ENCODE data around the gene CLMP.
"Not testable (repeated sequence)": the region's sequence is repeated elsewhere in the genome, so short reads cannot be mapped to it uniquely, and the experiment has no call there.

Gene CLMP

DNA sequence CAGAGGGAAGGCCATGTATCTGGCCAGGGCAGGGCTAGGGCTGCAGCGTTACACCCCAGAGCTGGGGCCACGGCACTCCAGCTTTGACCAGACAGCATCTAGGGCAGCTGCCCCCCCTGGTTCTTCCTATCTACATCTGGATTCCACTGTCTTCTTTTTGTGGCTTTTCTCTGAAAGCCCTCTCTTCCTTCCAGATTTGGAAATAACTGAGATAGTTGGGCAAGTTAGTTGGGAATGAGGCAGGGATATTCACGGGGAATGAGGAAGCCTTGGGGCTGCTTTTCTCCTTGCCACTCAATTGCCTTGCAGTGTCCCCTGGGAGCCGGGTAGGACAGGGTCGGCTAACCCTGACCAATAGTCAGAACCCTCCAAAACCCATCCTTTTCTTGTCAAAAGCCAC lies 26.8 kb downstream of the CLMP start:
- DNase-seq (ENCODE audit: low spot score): no peak

GRCh38 chr11:123166071-123166559 lies 28.9 kb downstream of the CLMP start:
- no peak for DNase-seq (ENCODE audit: low spot score)

DNA sequence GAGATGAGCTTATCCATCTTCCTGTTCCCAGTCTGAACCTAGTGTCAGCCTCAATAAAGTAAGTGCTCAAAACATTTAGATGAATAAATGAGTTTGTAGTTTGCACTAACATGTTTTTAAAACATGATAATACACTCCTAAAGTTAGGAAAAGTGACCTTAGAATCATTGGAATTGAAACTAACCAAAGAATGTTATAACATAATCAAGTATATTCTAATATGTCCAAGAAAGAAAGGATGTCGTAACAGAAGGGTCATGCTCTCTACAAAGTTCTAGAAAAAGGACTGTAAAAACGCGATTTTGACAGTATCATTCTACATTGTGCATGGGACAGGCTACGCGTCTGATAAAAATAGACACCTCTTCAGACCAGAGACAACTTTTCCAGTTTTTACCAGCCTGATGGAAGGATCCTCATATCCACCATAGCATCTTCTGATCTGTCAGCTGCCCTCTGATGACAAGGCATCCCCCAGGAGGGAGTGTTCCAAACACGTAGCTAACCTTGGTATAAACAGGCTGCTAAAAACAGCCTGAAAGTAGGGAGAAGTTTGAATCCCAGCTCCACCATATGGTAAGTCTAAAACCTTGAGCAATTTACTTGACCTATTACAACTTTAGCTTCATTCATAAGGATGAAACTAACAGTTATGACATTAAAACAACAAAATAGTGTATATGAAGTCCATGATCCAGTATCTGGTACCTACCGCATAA lies 30.2 kb downstream of the CLMP start:
- no peak for DNase-seq (ENCODE audit: low spot score)

DNA sequence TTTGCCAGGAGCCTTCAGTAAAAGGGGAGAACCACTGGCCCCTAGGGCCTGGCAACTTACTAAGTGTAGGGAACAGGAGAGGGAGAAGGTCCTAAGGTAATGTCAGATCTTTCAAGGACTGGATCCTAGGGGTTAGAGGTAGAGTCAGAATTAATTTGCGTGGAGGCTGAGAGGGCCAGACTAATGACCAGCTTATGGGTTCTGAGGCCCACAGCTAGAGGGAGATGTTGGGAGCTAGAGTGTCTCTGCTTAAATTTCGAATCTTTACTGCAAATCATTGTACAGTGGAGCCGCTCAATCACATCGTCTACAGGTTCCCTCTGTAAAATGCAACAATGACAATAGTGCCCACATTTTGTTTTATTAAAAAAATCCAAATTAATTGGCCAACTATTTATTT lies 31.4 kb downstream of the CLMP start:
- DNase-seq (ENCODE audit: low spot score): no peak

- no peak for DNase-seq (ENCODE audit: low spot score)
Observed at GRCh38 chr11:123161376-123162030, 33.5 kb downstream of the CLMP start.

DNA sequence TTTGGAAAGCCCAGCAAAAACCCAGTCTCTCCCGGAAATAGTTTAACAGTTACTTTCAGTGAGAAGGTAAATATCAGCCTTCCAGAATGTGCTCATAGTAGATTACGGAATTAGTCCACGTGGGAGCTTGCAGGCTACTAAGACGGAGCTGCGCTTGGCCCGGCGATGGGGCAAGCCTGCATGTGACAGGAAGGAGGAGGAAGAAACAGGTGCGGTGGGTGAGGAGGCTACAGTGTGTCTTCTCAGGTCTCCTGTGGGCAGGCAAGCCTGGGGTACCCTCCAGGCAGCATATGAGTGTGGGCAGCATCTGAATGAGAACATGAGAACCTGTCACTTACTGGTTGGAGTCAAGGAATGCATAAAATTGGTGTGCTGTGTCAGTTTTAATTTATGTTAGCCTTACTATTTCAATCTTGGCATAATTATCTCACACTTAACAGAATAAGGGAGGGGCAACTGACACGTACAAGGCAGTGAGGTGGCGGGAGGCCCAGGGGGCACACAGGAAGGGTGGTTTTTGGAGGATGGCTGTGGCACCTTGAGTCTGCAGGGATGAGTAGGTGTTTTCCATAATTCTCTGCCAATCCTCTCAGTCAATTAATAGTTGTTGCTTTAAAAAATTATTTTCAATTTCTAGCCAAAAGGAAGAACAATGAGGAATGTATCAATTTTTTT lies 35.7 kb downstream of the CLMP start:
- no peak for DNase-seq (ENCODE audit: low spot score)

- DNase-seq (ENCODE audit: low spot score): no peak
Observed at GRCh38 chr11:123158033-123159003, 36.7 kb downstream of the CLMP start.

- DNase-seq (ENCODE audit: low spot score): no peak
Observed at GRCh38 chr11:123152951-123153350, 42.1 kb downstream of the CLMP start.

DNA sequence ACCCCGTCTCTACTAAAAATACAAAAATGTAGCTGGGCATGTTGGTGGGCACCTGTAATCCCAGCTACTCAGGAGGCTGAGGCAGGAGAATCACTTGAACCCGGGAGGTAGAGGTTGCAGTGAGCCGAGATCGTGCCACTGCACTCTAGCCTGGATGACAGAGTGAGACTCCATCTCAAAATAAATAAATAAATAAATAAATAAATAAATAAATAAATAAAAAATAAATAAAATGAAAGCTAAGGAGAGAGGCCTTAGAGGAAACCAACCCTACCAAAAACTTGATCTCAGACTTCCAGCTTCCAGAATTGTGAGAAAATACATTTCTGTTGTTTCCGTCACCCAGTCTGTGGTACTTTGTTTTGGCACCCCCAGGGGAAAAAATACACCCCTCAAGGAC lies 42.7 kb downstream of the CLMP start:
- not testable (repeated sequence) for DNase-seq (ENCODE audit: low spot score)

- no peak for DNase-seq (ENCODE audit: low spot score)
Observed at GRCh38 chr11:123151796-123152195, 43.3 kb downstream of the CLMP start.

DNA sequence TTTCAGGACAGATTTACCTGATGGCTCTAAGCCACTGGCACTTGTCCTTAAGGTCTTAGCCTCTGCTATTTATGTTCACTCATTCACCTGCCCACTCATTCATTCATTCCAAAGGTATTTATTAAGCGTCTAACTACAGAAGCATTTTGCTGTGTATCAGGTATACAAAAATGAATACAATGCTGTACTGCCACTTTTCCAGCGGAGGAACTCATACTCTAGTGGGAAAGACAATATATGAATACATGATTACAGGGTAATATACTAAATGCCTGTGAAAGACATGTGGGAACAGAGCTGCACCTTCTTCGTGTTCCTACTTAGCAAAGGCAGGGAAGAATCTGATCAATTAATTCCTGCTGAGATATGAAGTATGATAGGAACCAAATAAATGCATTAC lies 43.7 kb downstream of the CLMP start:
- no peak for DNase-seq (ENCODE audit: low spot score)

GRCh38 chr11:123150882-123151281 lies 44.2 kb downstream of the CLMP start:
- no peak for DNase-seq (ENCODE audit: low spot score)

DNA sequence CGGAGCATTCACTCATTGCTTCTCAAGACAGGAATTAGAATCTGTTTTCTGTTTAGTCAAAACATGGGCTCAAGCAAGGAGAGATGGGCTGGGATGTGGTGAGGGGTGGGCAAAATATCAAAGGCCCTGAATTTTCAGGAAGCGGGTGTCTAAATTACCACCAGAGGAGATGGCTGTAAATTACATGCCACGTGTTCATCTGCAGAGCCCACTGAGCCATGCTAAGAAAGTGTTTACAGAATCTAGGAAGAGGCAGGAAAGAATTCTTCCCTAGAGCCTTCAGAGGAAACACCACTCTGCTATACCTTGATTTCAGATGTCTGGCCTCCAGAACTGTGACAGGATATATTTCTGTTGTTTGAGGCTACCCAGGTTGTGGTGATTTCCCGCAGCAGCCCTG lies 46.1 kb downstream of the CLMP start:
- no peak for DNase-seq (ENCODE audit: low spot score)

DNA sequence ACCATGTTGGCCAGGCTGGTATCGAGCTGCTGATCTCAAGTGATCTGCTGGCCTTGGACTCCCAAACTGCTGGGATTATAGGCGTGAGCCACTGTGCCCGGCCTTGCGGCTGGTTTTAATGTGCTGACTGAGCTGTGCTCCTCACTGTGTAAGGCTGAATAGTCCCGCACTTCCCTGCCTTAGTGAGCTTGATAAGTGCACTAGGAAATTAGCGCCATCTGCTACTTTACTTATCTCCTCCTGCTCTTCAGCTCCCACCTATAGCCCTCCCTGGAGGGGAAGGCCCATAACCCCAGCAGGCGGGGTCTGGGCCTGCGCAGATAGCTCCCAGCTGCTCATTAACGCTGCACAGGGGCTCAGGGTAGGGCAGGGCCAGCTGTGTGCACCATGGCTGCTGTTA lies 49.4 kb downstream of the CLMP start:
- DNase-seq (ENCODE audit: low spot score): no peak

DNA sequence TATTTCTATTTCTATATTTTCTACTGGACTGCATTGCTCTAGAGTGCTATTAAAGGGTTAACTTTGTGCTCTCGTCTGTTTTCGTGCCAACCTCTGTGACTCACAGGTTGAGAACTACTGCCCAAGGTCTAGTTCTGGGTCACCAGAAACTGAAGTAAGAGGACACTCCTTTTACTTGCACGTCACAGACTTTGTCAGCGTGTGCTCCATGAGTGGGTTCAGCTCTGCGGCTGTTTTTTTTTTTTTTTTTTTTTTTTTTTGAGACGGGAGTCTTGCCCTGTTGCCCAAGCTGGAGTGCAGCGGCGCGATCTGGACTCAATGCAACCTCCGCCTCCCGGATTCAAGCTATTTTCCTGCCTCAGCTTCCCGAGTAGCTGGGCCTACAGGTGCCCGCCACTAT lies 49.8 kb downstream of the CLMP start:
- no peak for DNase-seq (ENCODE audit: low spot score)

DNA sequence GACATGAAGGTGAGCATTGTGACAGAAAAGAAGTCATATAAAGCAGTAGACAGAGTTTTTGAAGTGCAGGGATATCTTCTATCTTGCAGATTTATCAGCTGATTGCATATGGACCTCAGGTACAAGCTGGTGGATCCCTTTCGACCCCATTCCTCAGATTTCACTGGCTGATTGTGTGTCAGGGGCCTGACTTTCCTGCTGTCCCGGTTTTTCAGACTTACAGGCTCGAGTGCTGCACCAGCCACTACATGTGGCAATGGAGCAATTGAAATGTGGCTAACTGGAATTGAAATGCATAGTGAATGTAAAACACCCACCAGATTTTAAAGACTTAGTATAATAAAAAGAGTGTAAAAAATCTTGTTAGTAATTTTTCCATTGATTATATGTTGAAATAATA lies 50.3 kb downstream of the CLMP start:
- DNase-seq (ENCODE audit: low spot score): no peak

DNA sequence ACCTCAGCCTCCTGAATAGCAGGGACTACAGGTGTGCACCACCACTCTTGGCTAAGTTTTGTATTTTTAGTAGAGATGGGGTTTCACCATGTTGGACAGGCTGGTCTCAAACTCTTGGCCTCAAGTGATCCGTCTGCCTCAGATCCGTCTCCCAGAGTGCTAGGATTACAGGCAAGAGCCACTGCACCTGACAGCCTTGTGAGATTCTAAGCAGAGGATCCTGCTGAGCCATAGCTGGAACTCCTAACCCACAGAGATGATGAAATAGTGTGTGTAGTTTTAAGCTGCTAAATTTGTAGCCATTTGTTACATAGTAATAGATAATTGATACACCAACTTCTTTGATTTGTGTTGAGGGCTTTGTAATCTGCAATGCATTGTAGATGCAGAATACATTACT lies 51.1 kb downstream of the CLMP start:
- no peak for DNase-seq (ENCODE audit: low spot score)

- DNase-seq (ENCODE audit: low spot score): no peak
Observed at GRCh38 chr11:123143476-123143875, 51.6 kb downstream of the CLMP start.

DNA sequence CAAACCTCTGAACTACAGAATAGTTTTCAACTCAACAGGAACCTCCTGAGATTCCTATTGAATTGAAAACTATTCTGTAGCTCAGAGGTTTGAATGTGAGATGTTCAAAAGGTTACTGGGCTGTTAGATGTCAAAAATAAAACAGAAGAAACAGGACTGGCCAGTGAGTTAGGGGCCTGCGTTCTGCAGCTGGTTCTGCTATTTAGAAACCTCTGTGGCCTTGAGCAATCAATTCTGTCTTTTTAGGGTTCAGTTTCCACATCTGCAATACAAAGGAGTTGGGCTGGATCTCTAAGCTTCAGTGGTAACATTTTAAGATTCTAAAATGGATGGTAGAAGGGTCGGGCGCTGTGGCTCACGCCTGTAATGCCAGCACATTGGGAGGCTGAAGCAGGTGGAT lies 55.8 kb downstream of the CLMP start:
- no peak for DNase-seq (ENCODE audit: low spot score)

DNA sequence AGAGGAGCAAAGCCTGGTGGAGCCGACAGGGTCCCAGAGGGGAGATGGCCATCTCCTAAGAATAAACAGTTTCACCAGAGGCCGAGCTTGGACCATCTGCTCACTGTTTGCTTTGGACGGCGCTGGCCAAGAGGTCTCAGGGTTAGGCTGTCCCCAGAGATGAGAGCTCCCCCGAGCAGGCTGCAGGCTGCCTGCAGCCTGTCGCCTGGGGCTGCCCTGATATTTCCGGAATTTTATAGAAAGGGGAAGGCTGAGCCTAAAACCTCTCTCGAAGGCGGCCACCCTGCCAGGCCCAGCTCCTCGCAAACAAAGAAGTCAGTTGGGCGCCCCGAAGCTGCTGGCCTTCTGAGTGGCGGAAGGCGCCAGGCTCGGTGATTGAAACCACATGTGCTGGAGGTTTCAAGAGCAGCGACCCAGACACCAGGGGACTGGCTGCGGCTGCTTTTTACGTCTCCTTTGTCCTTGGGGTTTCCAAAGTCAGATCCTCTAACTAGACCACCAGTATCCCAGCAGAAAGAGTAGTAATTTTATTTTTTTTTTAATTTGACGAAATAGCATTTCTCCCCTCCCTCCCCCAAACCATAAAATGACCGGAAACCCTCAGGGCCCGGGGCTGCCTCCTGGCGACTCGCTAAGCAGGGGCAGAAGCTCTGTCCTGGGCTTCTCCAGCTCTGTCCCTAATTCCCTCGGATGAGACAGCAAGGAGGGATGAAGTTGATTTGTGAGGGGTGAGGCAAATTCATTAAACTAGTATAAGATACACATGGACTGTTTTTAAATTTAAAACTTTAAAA lies 57.4 kb downstream of the CLMP start:
- DNase-seq (ENCODE audit: low spot score): peak; percentile 12

DNA sequence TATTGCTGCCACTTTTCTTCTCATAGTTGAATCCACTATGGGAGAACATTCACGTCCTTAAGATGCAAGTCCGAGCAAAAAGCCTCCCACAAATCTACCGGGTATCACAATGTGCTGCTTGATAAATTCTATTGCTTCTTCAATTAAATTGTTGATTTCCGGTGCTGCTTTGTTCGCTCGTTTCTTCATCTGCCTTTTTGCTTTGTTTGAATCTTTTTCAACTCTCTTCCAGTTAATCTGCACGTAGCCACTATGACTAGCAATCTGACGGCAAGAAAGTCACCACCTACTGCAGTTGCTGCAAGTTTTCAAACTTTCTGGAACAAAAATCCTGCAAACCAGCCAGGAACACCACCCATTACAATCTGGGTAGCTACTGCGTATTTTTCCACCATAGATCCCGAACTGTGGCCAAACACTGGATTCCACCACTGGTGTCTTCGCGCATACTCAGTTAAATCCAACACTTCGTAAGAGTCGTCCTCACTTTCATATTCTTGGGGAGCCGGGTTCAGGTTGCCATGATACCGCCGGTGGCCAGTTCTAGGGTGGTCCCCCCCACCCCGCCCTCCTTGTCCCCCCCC lies 59.1 kb downstream of the CLMP start:
- DNase-seq (ENCODE audit: low spot score): no peak

All from putamen (tissue), 1 donor.